ENCODE data around the gene FREM2.

The FREM2 gene

DNA sequence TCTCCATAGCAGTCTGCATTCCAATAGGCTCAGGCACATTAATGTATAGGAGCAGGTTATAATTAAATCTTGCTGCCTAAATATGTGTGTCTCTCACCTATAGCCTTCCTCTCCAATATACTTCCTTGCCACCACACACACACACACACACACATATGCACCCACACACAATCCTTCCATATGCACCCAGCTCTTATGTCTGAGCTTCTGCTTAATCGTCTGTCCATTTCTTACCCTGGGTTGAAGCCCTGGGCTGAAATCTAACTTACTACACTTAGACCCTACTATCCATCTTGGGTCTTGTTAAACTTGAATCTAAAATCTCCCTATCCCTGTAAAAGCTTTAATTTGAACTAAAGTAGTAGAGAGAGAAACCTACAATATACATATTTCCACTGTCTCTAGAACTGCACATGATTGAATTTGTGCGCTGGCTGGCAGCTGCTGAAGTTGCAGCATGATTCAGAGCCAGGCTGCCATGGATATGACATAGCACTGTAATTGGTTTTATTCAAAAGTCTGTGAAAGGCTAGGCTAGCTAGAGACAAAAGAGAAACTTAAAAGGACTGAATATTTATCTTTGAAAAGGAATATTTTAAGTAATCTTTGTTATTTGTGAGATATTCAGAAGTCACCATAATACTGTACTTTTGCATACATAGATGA is 25.7 kb upstream of the FREM2 start:
- Histone ChIP-seq H3K27me3 (ENCODE audit: control insufficient read depth in 1 of 2, insufficient read depth in 2 of 2, low read length in 2 of 2) (no peaks in the 10 kb centered on the region), H3K27ac (ENCODE audit: low read depth, low read length) (no peak overlapping the region), H3K9ac (ENCODE audit: low read depth in 1 of 2, low read length in 2 of 2) (no peak overlapping the region), H3K36me3 (ENCODE audit: control insufficient read depth in 1 of 2, insufficient read depth in 2 of 2, low read length in 2 of 2) (no peaks in the 10 kb centered on the region), H3K4me3 (ENCODE audit: low read depth in 1 of 2, low read length in 2 of 2) (no peak overlapping the region), H3K9me3 (ENCODE audit: control insufficient read depth in 1 of 2, low read length in 2 of 2) (no peaks in the 10 kb centered on the region), H3K4me1 (ENCODE audit: control insufficient read depth in 1 of 2, insufficient read depth in 2 of 2, low read length in 2 of 2) (no peaks in the 10 kb centered on the region)

DNA sequence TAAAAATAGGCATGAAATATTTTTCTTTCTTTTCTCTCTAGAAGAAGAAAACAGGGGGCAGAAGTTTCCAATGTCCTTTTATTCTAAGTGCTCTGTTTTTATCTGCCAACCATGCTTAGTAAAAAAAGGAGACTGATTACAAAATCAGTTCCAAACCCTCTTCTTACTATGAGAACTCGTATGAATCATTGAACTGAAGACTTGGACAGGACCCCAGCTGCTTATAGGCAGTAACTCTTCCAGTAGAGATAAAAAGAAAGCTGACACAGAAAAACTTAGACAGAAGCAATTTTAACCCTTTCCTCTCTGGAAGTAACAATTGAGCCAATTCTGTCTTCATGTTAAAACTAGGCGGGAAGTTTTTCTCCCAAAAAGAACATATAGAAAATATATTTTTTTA is 24.5 kb upstream of the FREM2 start:
- H3K9me3 ChIP-seq (ENCODE audit: control insufficient read depth in 1 of 2, low read length in 2 of 2): no peaks in the 10 kb centered on the region
- no peak overlapping the region for H3K9ac ChIP-seq (ENCODE audit: low read depth in 1 of 2, low read length in 2 of 2)
- peaks cover 0 to 6% of the 10 kb centered on the region in 2 donors for H3K27me3 ChIP-seq (ENCODE audit: control insufficient read depth in 1 of 2, insufficient read depth in 2 of 2, low read length in 2 of 2)
- no peak overlapping the region for H3K27ac ChIP-seq (ENCODE audit: low read depth, low read length)
- no peaks in the 10 kb centered on the region for H3K4me1 ChIP-seq (ENCODE audit: control insufficient read depth in 1 of 2, insufficient read depth in 2 of 2, low read length in 2 of 2)
- no peaks in the 10 kb centered on the region for H3K36me3 ChIP-seq (ENCODE audit: control insufficient read depth in 1 of 2, insufficient read depth in 2 of 2, low read length in 2 of 2)
- no peak overlapping the region for H3K4me3 ChIP-seq (ENCODE audit: low read depth in 1 of 2, low read length in 2 of 2)

DNA sequence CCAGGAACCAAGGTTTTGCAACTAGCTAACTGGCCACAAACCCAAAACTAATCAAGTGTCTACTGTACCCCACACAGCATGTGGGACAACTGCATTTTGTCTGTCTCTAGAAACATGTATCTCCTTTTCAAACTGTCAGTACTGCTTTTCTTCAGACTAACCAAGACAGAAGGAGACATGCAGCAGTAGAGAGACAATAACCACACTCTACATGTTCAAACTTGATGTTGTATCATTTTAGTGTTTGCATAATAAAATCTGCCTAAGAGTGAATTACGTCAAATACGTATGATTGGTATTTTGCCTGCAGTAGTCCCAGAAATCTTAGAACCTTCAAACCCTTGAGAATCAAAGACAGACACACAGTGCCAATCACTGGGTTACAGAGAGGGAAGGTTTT is 22.0 kb upstream of the FREM2 start:
- no peaks in the 10 kb centered on the region for H3K36me3 ChIP-seq (ENCODE audit: control insufficient read depth in 1 of 2, insufficient read depth in 2 of 2, low read length in 2 of 2)
- H3K9me3 ChIP-seq (ENCODE audit: control insufficient read depth in 1 of 2, low read length in 2 of 2): no peaks in the 10 kb centered on the region
- H3K4me3 ChIP-seq (ENCODE audit: low read depth in 1 of 2, low read length in 2 of 2): no peak overlapping the region
- H3K27me3 ChIP-seq (ENCODE audit: control insufficient read depth in 1 of 2, insufficient read depth in 2 of 2, low read length in 2 of 2): peaks cover 0 to 6% of the 10 kb centered on the region in 2 donors
- no peak overlapping the region for H3K27ac ChIP-seq (ENCODE audit: low read depth, low read length)
- no peak overlapping the region for H3K9ac ChIP-seq (ENCODE audit: low read depth in 1 of 2, low read length in 2 of 2)
- no peaks in the 10 kb centered on the region for H3K4me1 ChIP-seq (ENCODE audit: control insufficient read depth in 1 of 2, insufficient read depth in 2 of 2, low read length in 2 of 2)

DNA sequence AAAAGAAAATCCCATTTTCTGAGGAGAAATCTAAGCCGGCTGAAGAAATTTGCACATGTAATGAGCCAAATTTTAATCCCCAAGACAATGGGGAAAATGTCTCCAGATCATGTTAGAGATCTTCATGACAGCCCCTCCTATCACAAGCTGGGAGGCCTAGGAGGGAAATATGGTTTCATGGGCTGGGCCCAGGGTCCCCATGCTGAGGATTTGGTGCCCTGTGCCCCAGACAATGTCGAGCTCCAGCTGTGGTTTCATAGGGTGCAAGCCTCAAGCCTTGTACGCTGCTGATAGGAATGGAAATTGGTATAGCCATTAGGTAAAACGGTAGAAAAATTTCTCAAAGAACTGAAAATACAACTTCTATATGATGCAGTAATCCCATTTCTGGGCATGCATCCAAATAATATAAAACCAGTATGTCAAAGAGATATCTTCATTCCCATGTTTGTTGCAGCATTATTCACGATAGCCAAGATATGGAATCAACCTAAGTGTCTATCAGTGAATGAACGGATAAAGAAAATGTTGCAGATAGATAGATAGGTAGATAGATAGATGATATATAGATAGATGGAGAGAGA is 19.3 kb upstream of the FREM2 start:
- no peak overlapping the region for H3K27ac ChIP-seq (ENCODE audit: low read depth, low read length)
- H3K27me3 ChIP-seq (ENCODE audit: control insufficient read depth in 1 of 2, insufficient read depth in 2 of 2, low read length in 2 of 2): peaks cover 3 to 6% of the 10 kb centered on the region in 2 donors
- no peak overlapping the region for H3K4me3 ChIP-seq (ENCODE audit: low read depth in 1 of 2, low read length in 2 of 2)
- H3K9me3 ChIP-seq (ENCODE audit: control insufficient read depth in 1 of 2, low read length in 2 of 2): no peaks in the 10 kb centered on the region
- no peaks in the 10 kb centered on the region for H3K36me3 ChIP-seq (ENCODE audit: control insufficient read depth in 1 of 2, insufficient read depth in 2 of 2, low read length in 2 of 2)
- no peak overlapping the region for H3K9ac ChIP-seq (ENCODE audit: low read depth in 1 of 2, low read length in 2 of 2)
- H3K4me1 ChIP-seq (ENCODE audit: control insufficient read depth in 1 of 2, insufficient read depth in 2 of 2, low read length in 2 of 2): no peaks in the 10 kb centered on the region

DNA sequence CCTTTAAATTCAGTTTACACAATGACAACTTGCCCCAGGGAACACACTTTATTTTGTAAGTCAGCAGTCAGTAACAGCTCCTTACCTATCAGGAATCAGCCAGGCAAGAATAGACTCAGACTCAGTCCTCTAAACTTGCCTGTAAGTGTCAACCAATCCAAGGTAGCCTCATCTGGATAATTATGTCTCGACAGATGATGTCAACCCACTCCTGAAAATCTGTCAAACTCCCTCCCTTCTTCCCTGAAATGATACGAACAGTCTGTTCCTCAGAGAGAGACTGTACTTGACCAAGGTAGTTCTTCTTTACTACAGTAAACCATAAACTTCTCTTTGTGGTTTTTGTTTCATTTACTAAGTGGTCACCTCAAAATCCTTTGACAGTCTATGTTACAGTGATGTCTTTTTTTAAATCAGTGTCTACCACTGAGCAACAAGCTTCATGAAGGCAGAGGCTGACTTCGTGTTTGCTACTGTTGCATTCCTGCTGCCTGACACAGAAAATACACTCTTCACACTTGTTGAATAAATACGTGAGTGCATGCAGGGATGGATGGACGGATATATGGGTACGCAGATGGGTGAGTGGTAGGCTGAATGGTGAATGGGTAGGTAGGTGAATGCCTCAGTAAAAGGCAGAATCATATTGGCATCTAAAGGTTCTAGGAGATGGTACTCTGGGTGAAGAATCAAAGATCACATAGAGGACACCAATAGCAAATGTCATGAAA is 17.5 kb upstream of the FREM2 start:
- no peaks in the 10 kb centered on the region for H3K9me3 ChIP-seq (ENCODE audit: control insufficient read depth in 1 of 2, low read length in 2 of 2)
- H3K27me3 ChIP-seq (ENCODE audit: control insufficient read depth in 1 of 2, insufficient read depth in 2 of 2, low read length in 2 of 2): peaks cover 3 to 6% of the 10 kb centered on the region in 2 donors
- H3K36me3 ChIP-seq (ENCODE audit: control insufficient read depth in 1 of 2, insufficient read depth in 2 of 2, low read length in 2 of 2): no peaks in the 10 kb centered on the region
- no peaks in the 10 kb centered on the region for H3K4me1 ChIP-seq (ENCODE audit: control insufficient read depth in 1 of 2, insufficient read depth in 2 of 2, low read length in 2 of 2)
- H3K9ac ChIP-seq (ENCODE audit: low read depth in 1 of 2, low read length in 2 of 2): no peak overlapping the region
- H3K4me3 ChIP-seq (ENCODE audit: low read depth in 1 of 2, low read length in 2 of 2): no peak overlapping the region
- H3K27ac ChIP-seq (ENCODE audit: low read depth, low read length): no peak overlapping the region

DNA sequence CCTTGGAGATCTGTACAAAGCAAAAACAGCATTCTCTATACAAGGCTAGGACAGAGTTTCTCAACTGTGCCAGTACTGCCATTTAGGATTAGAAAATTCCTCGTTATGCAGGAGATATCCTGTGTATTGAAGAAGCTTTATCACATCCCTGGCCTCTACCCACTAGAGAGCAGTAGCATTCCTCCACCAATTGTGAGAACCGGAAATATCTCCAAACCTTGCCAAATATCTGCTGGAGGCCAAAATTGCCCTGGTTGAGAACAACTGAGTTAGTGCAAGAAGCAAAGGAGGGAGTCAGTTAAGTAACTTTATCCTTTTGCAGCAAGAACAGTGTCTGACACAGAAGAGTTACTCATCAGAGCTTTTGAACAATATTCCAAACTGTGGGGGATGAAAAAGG is 16.2 kb upstream of the FREM2 start:
- no peak overlapping the region for H3K27ac ChIP-seq (ENCODE audit: low read depth, low read length)
- H3K4me1 ChIP-seq (ENCODE audit: control insufficient read depth in 1 of 2, insufficient read depth in 2 of 2, low read length in 2 of 2): no peaks in the 10 kb centered on the region
- no peak overlapping the region for H3K9ac ChIP-seq (ENCODE audit: low read depth in 1 of 2, low read length in 2 of 2)
- H3K4me3 ChIP-seq (ENCODE audit: low read depth in 1 of 2, low read length in 2 of 2): no peak overlapping the region
- H3K9me3 ChIP-seq (ENCODE audit: control insufficient read depth in 1 of 2, low read length in 2 of 2): no peaks in the 10 kb centered on the region
- peaks cover 3 to 6% of the 10 kb centered on the region in 2 donors for H3K27me3 ChIP-seq (ENCODE audit: control insufficient read depth in 1 of 2, insufficient read depth in 2 of 2, low read length in 2 of 2)
- H3K36me3 ChIP-seq (ENCODE audit: control insufficient read depth in 1 of 2, insufficient read depth in 2 of 2, low read length in 2 of 2): no peaks in the 10 kb centered on the region

DNA sequence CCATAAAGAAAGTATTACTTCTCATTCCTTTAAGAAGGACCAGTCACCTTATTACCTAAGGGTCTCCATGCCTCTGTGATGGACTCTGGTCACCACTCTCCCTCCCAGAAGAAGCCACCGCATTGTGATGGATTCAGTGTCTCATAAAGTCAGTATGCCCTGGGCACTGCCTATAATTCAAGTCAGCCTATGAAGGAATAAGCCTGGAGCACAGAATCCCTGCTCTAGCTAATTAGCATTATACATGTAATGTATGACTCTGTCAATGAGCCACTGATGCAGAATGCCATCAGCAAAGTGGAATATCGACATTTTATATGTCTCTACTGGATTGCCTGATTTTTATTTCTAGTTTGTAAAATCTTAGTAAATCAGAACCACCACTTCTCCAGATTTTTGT is 14.9 kb upstream of the FREM2 start:
- Histone ChIP-seq H3K9ac (ENCODE audit: low read depth in 1 of 2, low read length in 2 of 2) (no peak overlapping the region), H3K4me1 (ENCODE audit: control insufficient read depth in 1 of 2, insufficient read depth in 2 of 2, low read length in 2 of 2) (no peaks in the 10 kb centered on the region), H3K4me3 (ENCODE audit: low read depth in 1 of 2, low read length in 2 of 2) (no peak overlapping the region), H3K27ac (ENCODE audit: low read depth, low read length) (no peak overlapping the region), H3K27me3 (ENCODE audit: control insufficient read depth in 1 of 2, insufficient read depth in 2 of 2, low read length in 2 of 2) (peaks cover 0 to 3% of the 10 kb centered on the region in 2 donors), H3K36me3 (ENCODE audit: control insufficient read depth in 1 of 2, insufficient read depth in 2 of 2, low read length in 2 of 2) (no peaks in the 10 kb centered on the region), H3K9me3 (ENCODE audit: control insufficient read depth in 1 of 2, low read length in 2 of 2) (no peaks in the 10 kb centered on the region)

DNA sequence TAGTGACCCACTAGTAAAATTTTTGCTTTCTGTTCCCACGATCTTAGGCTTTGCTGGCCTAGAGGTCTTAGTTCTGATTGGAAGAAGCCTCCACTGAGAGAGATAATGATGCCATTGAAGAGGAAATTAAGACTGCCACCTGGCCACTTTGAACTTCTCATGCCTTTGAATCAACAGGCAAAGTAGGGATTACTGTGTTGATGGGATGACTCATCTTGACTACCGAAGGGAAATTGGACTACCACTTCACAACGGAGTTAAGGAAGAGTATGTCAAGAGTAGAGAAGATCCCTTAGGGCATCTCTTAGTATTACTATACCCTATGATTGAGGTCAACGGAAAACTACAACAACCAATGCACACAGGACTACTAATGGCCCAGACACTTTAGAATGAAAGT is 12.7 kb upstream of the FREM2 start:
- no peak overlapping the region for H3K9ac ChIP-seq (ENCODE audit: low read depth in 1 of 2, low read length in 2 of 2)
- H3K27ac ChIP-seq (ENCODE audit: low read depth, low read length): no peak overlapping the region
- H3K36me3 ChIP-seq (ENCODE audit: control insufficient read depth in 1 of 2, insufficient read depth in 2 of 2, low read length in 2 of 2): no peaks in the 10 kb centered on the region
- H3K9me3 ChIP-seq (ENCODE audit: control insufficient read depth in 1 of 2, low read length in 2 of 2): no peaks in the 10 kb centered on the region
- no peaks in the 10 kb centered on the region for H3K4me1 ChIP-seq (ENCODE audit: control insufficient read depth in 1 of 2, insufficient read depth in 2 of 2, low read length in 2 of 2)
- no peak overlapping the region for H3K4me3 ChIP-seq (ENCODE audit: low read depth in 1 of 2, low read length in 2 of 2)
- H3K27me3 ChIP-seq (ENCODE audit: control insufficient read depth in 1 of 2, insufficient read depth in 2 of 2, low read length in 2 of 2): peaks cover 0 to 3% of the 10 kb centered on the region in 2 donors

DNA sequence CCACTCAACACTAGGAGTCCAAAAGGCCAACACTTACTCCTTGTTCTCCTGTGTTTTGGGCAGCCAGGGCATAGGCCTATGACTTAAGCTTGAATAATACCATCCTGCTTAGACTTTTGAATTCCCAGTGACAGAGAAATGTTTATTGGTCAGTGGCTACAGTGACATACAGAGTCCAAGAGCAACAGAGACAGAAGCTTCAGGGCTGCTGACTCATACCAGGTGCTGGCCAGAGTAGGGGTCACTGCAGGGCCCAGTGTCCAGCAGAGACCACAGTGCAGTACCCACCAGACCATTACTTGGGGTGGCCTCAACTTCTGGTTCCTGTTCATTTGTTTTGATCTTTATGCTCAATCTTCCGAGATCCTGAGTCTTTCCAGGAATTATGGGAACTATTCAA is 6.0 kb upstream of the FREM2 start:
- Histone ChIP-seq H3K27ac (ENCODE audit: low read depth, low read length) (no peak overlapping the region), H3K9me3 (ENCODE audit: control insufficient read depth in 1 of 2, low read length in 2 of 2) (no peaks in the 10 kb centered on the region), H3K4me1 (ENCODE audit: control insufficient read depth in 1 of 2, insufficient read depth in 2 of 2, low read length in 2 of 2) (no peaks in the 10 kb centered on the region), H3K36me3 (ENCODE audit: control insufficient read depth in 1 of 2, insufficient read depth in 2 of 2, low read length in 2 of 2) (no peaks in the 10 kb centered on the region), H3K4me3 (ENCODE audit: low read depth in 1 of 2, low read length in 2 of 2) (no peak overlapping the region), H3K9ac (ENCODE audit: low read depth in 1 of 2, low read length in 2 of 2) (no peak overlapping the region), H3K27me3 (ENCODE audit: control insufficient read depth in 1 of 2, insufficient read depth in 2 of 2, low read length in 2 of 2) (no peaks in the 10 kb centered on the region)

DNA sequence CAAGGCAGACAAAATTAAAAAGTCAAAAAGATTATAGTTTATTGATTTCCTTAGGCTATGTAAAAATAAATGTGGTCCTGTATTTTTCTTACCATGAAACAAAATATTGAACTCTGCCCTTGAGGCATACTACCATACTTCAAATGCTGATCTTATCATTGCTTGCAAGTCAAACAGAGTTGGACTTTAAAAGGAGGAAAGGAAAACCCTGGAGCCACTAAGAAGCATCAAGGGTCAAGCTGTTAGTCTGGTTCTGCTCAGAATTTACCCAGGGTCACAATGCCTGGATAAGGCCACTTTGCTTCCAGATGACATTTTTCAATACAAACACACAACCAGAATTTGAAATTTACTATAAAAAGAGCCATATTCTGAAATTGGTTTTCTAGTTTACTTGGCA is 2.2 kb upstream of the FREM2 start:
- H3K27me3 ChIP-seq (ENCODE audit: control insufficient read depth in 1 of 2, insufficient read depth in 2 of 2, low read length in 2 of 2): peaks cover 16 to 17% of the 10 kb centered on the region in 2 donors

More for the DNA sequence above, 2.2 kb upstream of the FREM2 start:
- Histone ChIP-seq H3K4me3 (ENCODE audit: low read depth in 1 of 2, low read length in 2 of 2) (no peak overlapping the region), H3K27ac (ENCODE audit: low read depth, low read length) (no peak overlapping the region), H3K4me1 (ENCODE audit: control insufficient read depth in 1 of 2, insufficient read depth in 2 of 2, low read length in 2 of 2) (peaks cover 0 to 10% of the 10 kb centered on the region in 2 donors), H3K9me3 (ENCODE audit: control insufficient read depth in 1 of 2, low read length in 2 of 2) (no peaks in the 10 kb centered on the region), H3K36me3 (ENCODE audit: control insufficient read depth in 1 of 2, insufficient read depth in 2 of 2, low read length in 2 of 2) (no peaks in the 10 kb centered on the region), H3K9ac (ENCODE audit: low read depth in 1 of 2, low read length in 2 of 2) (no peak overlapping the region)

Data from duodenal mucosa (tissue), 2 donors.